Measurements from ENCODE around the gene ZNF488. TPM values are rescaled to one million over a fixed set of nuclear protein-coding genes. Genes with fewer than 3 reads are reported as not detected.

Gene ZNF488
- total RNA-seq, 4 donors from 2014 or later = 0.21 TPM; not detected in 2

DNA sequence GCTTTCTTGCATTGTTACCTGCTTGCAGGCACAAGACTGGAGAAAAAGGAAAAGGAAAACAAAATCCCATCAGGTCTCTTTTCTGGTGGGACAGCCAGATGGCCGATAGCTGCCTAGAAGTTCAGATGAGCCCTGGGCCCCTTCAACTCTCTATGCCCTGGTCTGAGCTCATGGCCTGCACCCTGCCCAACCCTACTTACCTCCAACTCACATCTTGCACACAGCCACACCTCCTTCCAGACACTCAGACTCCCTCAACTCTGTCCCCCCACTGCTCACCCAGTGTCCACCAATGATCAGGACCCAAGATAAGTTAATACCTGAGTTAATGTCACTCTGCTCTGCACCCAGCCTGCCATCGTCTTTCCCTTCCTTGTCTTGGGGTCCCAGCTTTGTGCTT lies 25.0 kb downstream of the ZNF488 start:
- no peak for DNase-seq
- Histone ChIP-seq H3K4me1 (no peaks in the 10 kb centered on the region), H3K4me3 (no peak overlapping the region), H3K27ac (no peak overlapping the region), H3K27me3 (no peaks in the 10 kb centered on the region), H3K36me3 (no peaks in the 10 kb centered on the region), H3K9me3 (no peaks in the 10 kb centered on the region)
- TF ChIP-seq, protein P1, sequence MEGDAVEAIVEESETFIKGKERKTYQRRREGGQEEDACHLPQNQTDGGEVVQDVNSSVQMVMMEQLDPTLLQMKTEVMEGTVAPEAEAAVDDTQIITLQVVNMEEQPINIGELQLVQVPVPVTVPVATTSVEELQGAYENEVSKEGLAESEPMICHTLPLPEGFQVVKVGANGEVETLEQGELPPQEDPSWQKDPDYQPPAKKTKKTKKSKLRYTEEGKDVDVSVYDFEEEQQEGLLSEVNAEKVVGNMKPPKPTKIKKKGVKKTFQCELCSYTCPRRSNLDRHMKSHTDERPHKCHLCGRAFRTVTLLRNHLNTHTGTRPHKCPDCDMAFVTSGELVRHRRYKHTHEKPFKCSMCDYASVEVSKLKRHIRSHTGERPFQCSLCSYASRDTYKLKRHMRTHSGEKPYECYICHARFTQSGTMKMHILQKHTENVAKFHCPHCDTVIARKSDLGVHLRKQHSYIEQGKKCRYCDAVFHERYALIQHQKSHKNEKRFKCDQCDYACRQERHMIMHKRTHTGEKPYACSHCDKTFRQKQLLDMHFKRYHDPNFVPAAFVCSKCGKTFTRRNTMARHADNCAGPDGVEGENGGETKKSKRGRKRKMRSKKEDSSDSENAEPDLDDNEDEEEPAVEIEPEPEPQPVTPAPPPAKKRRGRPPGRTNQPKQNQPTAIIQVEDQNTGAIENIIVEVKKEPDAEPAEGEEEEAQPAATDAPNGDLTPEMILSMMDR (IDR thresholded peaks at IDR 0.05) = no peak
- TF ChIP-seq POLR2A (IDR thresholded peaks at IDR 0.05) = no peak
- intact Hi-C loops (cut with DNase I; ENCODE audit: low total_unique reads) = no loop called here

DNA sequence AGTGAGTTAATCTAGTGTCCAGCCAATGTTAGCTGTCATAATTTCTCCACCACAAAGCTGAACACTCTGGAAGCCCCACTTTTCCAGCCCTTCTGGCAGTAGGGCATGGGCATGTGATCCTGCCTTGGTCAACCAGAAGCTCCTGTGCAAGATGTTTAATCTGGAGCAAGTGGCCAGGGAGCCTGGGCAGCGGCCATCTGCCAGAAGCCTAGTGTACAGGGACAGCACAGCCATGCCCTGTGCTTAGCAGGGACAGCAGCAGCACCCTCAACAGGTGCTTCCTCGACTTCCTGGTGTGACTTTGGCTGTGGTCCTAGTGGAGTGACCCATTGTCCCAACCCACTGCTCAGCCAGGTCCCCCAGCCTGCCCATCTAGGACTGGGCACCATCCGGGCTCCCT lies 25.6 kb downstream of the ZNF488 start:
- intact Hi-C loops (cut with DNase I; ENCODE audit: low total_unique reads) = no loop called here
- Histone ChIP-seq H3K27me3 (no peaks in the 10 kb centered on the region), H3K27ac (no peak overlapping the region), H3K4me3 (no peak overlapping the region), H3K9me3 (no peaks in the 10 kb centered on the region), H3K36me3 (no peaks in the 10 kb centered on the region), H3K4me1 (no peaks in the 10 kb centered on the region)
- no peak for DNase-seq
- TF ChIP-seq POLR2A (IDR thresholded peaks at IDR 0.05) = no peak
- TF ChIP-seq, protein P1 (IDR thresholded peaks at IDR 0.05) = no peak

DNA sequence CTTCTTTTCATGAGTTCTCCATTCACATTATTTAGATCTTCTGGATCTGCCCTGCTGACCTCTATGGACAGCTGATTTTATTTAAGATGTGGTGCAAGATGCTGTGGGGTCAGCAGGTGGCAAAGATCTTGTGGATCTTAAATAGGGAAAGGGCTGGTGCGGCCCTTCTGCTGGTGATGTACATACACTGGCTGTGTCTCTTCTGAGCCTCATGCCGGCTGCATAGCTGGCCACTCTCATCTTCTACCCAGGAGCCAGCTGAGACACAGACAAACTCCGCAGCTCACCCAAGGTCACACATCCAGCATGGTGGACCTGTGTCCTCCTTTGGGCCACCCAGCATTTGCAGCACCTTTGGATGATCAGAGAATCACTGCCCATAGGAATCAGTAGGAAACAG lies 26.2 kb downstream of the ZNF488 start:
- intact Hi-C loops (cut with DNase I; ENCODE audit: low total_unique reads) = no loop called here
- Histone ChIP-seq H3K4me1 (no peaks in the 10 kb centered on the region), H3K36me3 (no peaks in the 10 kb centered on the region), H3K4me3 (no peak overlapping the region), H3K27me3 (no peaks in the 10 kb centered on the region), H3K9me3 (no peaks in the 10 kb centered on the region), H3K27ac (no peak overlapping the region)
- TF ChIP-seq, protein P1 (IDR thresholded peaks at IDR 0.05) = no peak
- no peak for TF ChIP-seq POLR2A (IDR thresholded peaks at IDR 0.05)
- DNase-seq = no peak

DNA sequence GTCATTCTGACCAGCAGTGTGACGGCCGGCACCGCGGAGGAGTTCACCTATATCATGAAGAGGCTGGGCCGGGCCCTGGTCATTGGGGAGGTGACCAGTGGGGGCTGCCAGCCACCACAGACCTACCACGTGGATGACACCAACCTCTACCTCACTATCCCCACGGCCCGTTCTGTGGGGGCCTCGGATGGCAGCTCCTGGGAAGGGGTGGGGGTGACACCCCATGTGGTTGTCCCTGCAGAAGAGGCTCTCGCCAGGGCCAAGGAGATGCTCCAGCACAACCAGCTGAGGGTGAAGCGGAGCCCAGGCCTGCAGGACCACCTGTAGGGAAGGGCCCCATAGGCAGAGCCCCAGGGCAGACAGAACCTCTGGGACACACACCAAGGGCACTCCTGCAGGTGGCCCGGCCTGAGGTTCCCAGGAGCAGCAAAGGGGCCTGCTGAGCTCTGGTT lies 26.9 kb downstream of the ZNF488 start:
- intact Hi-C loops (cut with DNase I; ENCODE audit: low total_unique reads) = no loop called here
- no peaks in the 10 kb centered on the region for H3K9me3 ChIP-seq
- H3K27me3 ChIP-seq = no peaks in the 10 kb centered on the region
- no peaks in the 10 kb centered on the region for H3K4me1 ChIP-seq
- no peak for DNase-seq
- TF ChIP-seq, protein P1 (IDR thresholded peaks at IDR 0.05) = no peak
- TF ChIP-seq POLR2A (IDR thresholded peaks at IDR 0.05) = no peak
- no peak overlapping the region for H3K4me3 ChIP-seq
- no peak overlapping the region for H3K27ac ChIP-seq
- no peaks in the 10 kb centered on the region for H3K36me3 ChIP-seq

DNA sequence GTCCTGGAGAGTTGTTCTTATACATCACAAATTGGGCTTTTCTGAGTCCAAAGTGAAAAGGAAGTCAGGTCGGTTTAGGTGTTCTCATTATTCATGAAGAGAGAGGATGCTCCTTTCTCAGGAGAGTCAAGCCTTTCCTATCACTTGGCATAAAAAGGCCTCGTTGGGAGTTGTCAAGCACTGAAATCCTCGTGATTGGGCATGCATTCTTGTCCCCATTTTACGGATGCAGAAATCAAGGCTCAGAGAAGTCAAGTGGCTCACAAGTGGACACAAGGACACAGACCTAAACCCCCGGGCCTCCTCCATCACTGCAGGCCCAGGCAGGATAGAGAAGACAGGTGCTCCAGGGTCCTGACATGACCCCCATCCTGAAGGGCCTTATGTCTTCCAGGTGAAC lies 27.4 kb downstream of the ZNF488 start:
- no peak for TF ChIP-seq POLR2A (IDR thresholded peaks at IDR 0.05)
- TF ChIP-seq, protein P1 (IDR thresholded peaks at IDR 0.05) = no peak
- Histone ChIP-seq H3K27me3 (no peaks in the 10 kb centered on the region), H3K4me1 (no peaks in the 10 kb centered on the region), H3K27ac (no peak overlapping the region), H3K4me3 (no peak overlapping the region), H3K36me3 (no peaks in the 10 kb centered on the region), H3K9me3 (no peaks in the 10 kb centered on the region)
- DNase-seq = no peak
- intact Hi-C loops (cut with DNase I; ENCODE audit: low total_unique reads) = no loop called here
